Dendritic cell treated with granulocyte-macrophage colony-stimulating factor and Interleukin-4, amounts not matched to agents 40 ng/mL and 50 ng/mL, for 4 days (primary cell): ENCODE results near the gene C1GALT1C1L.

Source experiments
- H3K27ac Mint-ChIP-seq: one replicate; pipeline ENCODE4 v1.8.0; 2022; ENCODE audit warnings: mild to moderate bottlenecking, mixed read lengths
- H3K27me3 Mint-ChIP-seq: one replicate; pipeline ENCODE4 v1.8.0; 2022; ENCODE audit warnings: mild to moderate bottlenecking, mixed read lengths
- H3K36me3 Mint-ChIP-seq: one replicate; pipeline ENCODE4 v1.8.0; 2022; ENCODE audit warnings: low read depth, mixed read lengths
- H3K4me1 Mint-ChIP-seq: one replicate; pipeline ENCODE4 v1.8.0; 2022; ENCODE audit warnings: low read depth, mixed read lengths
- H3K4me3 Mint-ChIP-seq: one replicate; pipeline ENCODE4 v1.8.0; 2022; ENCODE audit warnings: mild to moderate bottlenecking, moderate library complexity, mixed read lengths
- H3K9me3 Mint-ChIP-seq: one replicate; pipeline ENCODE4 v1.8.0; 2022; ENCODE audit warnings: mixed read lengths
- intact Hi-C: fragments of 100-400 bp; cut with micrococcal nuclease; formaldehyde crosslinking; loops from one replicate; pipeline ENCODE4 v1.15.0; 2022

Gene C1GALT1C1L

GRCh38 chr2:43676322-43677050 is at the start of gene C1GALT1C1L:
Gene C1GALT1C1L, minus strand, starts transcription at chr2:43676429. Its CDS starts 107 bp downstream, at chr2:43676322.
- no peaks in the 10 kb centered on the region for H3K9me3 Mint-ChIP-seq
- no peaks in the 10 kb centered on the region for H3K36me3 Mint-ChIP-seq
- intact Hi-C loops = no loop called here
- H3K4me3 Mint-ChIP-seq = peak within 1 kb of the TSS; percentile 65
- peaks cover 6% of the 10 kb centered on the region for H3K4me1 Mint-ChIP-seq
- no peak within 1 kb of the TSS for H3K27ac Mint-ChIP-seq
- peaks cover 15% of the 10 kb centered on the region for H3K27me3 Mint-ChIP-seq

DNA sequence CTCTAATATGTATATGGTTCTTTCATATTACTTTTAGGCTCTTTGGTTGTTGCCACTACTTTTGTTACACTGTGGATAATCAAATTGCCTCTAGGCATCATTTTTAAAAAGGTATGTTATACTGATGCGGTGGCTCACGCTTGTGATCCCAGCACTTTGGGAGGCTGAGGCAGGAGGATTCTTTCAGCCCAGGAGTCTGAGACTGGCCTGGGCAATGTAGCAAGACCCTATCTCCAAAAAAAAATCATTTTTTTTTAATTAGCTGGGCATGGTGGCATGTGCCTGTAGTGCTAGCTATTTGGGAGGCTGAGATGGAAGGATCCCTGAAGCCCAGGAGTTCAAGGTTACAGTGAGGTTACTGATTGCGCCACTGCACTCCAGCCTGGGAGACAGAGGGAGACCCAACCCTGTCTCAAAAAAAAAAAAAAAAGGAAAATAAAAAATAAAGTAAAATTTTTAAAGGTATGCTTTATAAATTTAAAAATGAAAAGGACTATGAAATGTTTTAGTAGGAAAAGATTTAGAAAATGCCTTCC is 49.5 kb upstream of the C1GALT1C1L start:
- no peaks in the 10 kb centered on the region for H3K36me3 Mint-ChIP-seq
- intact Hi-C loops = no loop called here
- no peaks in the 10 kb centered on the region for H3K4me1 Mint-ChIP-seq
- no peaks in the 10 kb centered on the region for H3K9me3 Mint-ChIP-seq
- no peak overlapping the region for H3K27ac Mint-ChIP-seq
- H3K27me3 Mint-ChIP-seq = peaks cover 8% of the 10 kb centered on the region
- no peak overlapping the region for H3K4me3 Mint-ChIP-seq

- intact Hi-C loops = no loop called here
- Mint-ChIP-seq H3K36me3 (no peaks in the 10 kb centered on the region), H3K4me1 (no peaks in the 10 kb centered on the region), H3K27me3 (peaks cover 8% of the 10 kb centered on the region), H3K4me3 (no peak overlapping the region), H3K27ac (no peak overlapping the region), H3K9me3 (no peaks in the 10 kb centered on the region)
Observed at GRCh38 chr2:43724728-43725526, 48.7 kb upstream of the C1GALT1C1L start.

GRCh38 chr2:43718530-43719124 is 42.4 kb upstream of the C1GALT1C1L start:
- H3K36me3 Mint-ChIP-seq = no peaks in the 10 kb centered on the region
- peaks cover 23% of the 10 kb centered on the region for H3K4me1 Mint-ChIP-seq
- intact Hi-C loops = no loop called here
- no peak overlapping the region for H3K27ac Mint-ChIP-seq
- peaks cover 13% of the 10 kb centered on the region for H3K27me3 Mint-ChIP-seq
- H3K9me3 Mint-ChIP-seq = no peaks in the 10 kb centered on the region
- no peak overlapping the region for H3K4me3 Mint-ChIP-seq

GRCh38 chr2:43717322-43717721 is 41.1 kb upstream of the C1GALT1C1L start:
- intact Hi-C loops = no loop called here
- peaks cover 15% of the 10 kb centered on the region for H3K27me3 Mint-ChIP-seq

GRCh38 chr2:43715300-43716098 is 39.3 kb upstream of the C1GALT1C1L start:
- intact Hi-C loops = no loop called here

More at GRCh38 chr2:43717322-43717721, 41.1 kb upstream of the C1GALT1C1L start:
- Mint-ChIP-seq H3K4me3 (no peak overlapping the region), H3K4me1 (peaks cover 23% of the 10 kb centered on the region), H3K36me3 (no peaks in the 10 kb centered on the region), H3K27ac (no peak overlapping the region), H3K9me3 (no peaks in the 10 kb centered on the region)

DNA sequence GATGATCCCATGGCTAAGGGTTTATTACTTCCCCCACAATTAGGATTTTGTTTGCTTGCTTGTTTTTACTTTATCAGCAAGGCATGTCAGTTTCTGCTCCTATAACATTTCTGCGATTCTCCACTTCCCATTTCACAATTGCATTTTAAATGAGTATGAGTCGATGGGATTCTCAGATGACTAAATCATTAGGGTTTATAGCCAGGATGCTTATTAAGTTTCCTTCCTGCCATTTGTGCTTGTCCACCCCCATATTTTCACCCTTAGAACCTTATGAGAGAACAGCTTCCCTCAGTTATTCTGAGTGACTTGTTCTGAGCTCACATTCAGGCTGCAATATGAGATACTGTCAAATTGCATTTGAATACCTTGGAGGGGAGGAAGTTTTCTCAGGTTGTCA is 37.9 kb upstream of the C1GALT1C1L start:
- H3K9me3 Mint-ChIP-seq = no peaks in the 10 kb centered on the region
- H3K27ac Mint-ChIP-seq = no peak overlapping the region
- intact Hi-C loops = no loop called here
- H3K27me3 Mint-ChIP-seq = peaks cover 22% of the 10 kb centered on the region
- no peak overlapping the region for H3K4me3 Mint-ChIP-seq
- no peaks in the 10 kb centered on the region for H3K36me3 Mint-ChIP-seq
- H3K4me1 Mint-ChIP-seq = peaks cover 23% of the 10 kb centered on the region

More at GRCh38 chr2:43715300-43716098, 39.3 kb upstream of the C1GALT1C1L start:
- Mint-ChIP-seq H3K9me3 (no peaks in the 10 kb centered on the region), H3K27ac (no peak overlapping the region), H3K36me3 (no peaks in the 10 kb centered on the region), H3K4me1 (peaks cover 23% of the 10 kb centered on the region), H3K4me3 (no peak overlapping the region), H3K27me3 (peaks cover 22% of the 10 kb centered on the region)

- Mint-ChIP-seq H3K27me3 (peaks cover 26% of the 10 kb centered on the region), H3K9me3 (no peaks in the 10 kb centered on the region), H3K27ac (no peak overlapping the region), H3K4me3 (no peak overlapping the region), H3K36me3 (no peaks in the 10 kb centered on the region), H3K4me1 (peaks cover 13% of the 10 kb centered on the region)
- intact Hi-C loops = no loop called here
Observed at GRCh38 chr2:43710866-43711265, 34.6 kb upstream of the C1GALT1C1L start.

GRCh38 chr2:43708891-43709290 is 32.7 kb upstream of the C1GALT1C1L start:
- Mint-ChIP-seq H3K9me3 (no peaks in the 10 kb centered on the region), H3K36me3 (no peaks in the 10 kb centered on the region), H3K27ac (no peak overlapping the region), H3K4me3 (no peak overlapping the region), H3K27me3 (peaks cover 26% of the 10 kb centered on the region), H3K4me1 (peaks cover 5% of the 10 kb centered on the region)
- intact Hi-C loops = no loop called here

DNA sequence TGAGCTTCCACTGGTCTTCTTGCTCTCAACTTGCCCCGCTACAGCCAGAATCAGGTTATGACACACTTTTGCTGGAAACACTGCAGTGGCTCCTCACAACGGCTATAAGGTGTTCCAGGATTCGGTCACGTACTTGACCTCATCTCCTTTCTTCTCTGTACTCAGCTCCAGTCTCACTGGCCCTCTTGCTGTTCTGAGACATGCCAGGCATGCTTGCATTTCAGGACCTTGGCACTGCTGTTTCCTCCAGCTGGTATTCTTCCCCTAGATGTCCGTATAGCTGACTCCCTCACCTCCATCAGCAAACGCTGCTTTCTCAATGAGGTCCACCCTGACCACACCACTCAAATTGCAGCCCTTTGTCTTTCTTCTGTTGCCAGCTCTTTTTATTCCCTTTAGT is 31.9 kb upstream of the C1GALT1C1L start:
- H3K27me3 Mint-ChIP-seq = peaks cover 26% of the 10 kb centered on the region
- H3K27ac Mint-ChIP-seq = no peak overlapping the region
- peaks cover 5% of the 10 kb centered on the region for H3K4me1 Mint-ChIP-seq
- no peaks in the 10 kb centered on the region for H3K9me3 Mint-ChIP-seq
- H3K4me3 Mint-ChIP-seq = no peak overlapping the region
- intact Hi-C loops = no loop called here
- no peaks in the 10 kb centered on the region for H3K36me3 Mint-ChIP-seq

DNA sequence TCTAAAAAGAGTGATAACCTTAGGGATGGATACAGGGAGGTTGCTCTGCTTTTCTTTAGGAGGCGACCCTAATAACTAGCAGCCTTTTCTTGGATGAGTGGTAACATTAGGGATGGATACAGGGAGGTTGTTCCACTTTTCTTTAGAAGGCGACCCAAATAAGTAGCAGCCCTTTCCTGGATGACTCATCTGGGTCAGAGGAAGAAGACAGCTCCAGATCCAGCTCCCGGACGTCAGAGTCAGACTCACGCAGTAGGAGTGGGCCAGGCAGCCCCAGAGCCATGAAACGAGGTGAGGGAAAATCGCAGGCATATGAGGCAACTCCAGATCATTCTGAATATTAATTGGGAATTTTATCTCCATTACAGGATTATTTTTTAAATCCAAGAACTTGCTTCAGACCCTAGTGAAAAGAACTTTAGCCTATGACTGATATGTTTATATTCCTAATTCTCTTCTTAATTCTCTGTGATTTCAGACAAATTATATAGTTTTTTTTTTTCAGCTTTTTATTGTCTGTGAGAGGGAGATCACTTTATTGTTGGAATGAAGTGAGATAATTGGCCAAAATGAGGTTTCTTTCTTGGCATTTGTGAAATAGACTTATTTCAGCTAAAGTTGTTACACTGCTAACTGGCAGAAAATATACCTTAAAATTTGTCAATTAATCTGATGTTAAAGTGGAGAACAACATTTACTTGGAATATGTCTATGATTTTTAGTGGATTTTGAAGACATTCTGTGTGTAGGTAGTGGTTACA is 31.2 kb upstream of the C1GALT1C1L start:
- Mint-ChIP-seq H3K4me1 (peaks cover 5% of the 10 kb centered on the region), H3K36me3 (no peaks in the 10 kb centered on the region), H3K4me3 (no peak overlapping the region), H3K9me3 (no peaks in the 10 kb centered on the region), H3K27ac (no peak overlapping the region), H3K27me3 (peaks cover 26% of the 10 kb centered on the region)
- intact Hi-C loops = no loop called here

DNA sequence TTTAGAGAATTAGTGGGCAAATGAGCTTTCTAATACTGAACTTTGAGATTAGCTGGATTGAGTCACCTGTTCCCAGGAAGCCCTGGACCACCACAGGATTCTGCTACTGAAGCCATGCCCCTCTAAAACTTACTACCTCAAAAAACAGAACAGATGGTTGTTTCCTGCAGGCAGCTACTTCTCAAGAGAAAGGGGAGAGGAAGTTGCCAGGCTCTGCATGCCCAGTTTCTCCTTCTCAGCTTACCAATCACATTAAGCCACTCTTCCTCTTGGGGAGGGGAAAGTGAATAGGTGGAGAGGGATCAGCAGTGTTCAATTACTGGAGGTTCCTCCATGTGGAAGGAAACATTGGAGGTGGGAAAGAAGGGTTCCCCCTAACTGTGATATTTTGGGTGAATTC is 24.9 kb upstream of the C1GALT1C1L start:
- Mint-ChIP-seq H3K9me3 (no peaks in the 10 kb centered on the region), H3K4me3 (no peak overlapping the region)

GRCh38 chr2:43699761-43700160 is 23.5 kb upstream of the C1GALT1C1L start:
- Mint-ChIP-seq H3K4me1 (peaks cover 13% of the 10 kb centered on the region), H3K9me3 (no peaks in the 10 kb centered on the region), H3K4me3 (no peak overlapping the region), H3K27me3 (peaks cover 22% of the 10 kb centered on the region), H3K36me3 (no peaks in the 10 kb centered on the region), H3K27ac (no peak overlapping the region)
- intact Hi-C loops = no loop called here

More for the DNA sequence above, 24.9 kb upstream of the C1GALT1C1L start:
- Mint-ChIP-seq H3K27me3 (peaks cover 23% of the 10 kb centered on the region), H3K27ac (no peak overlapping the region), H3K4me1 (peaks cover 13% of the 10 kb centered on the region), H3K36me3 (no peaks in the 10 kb centered on the region)
- intact Hi-C loops = no loop called here
